Trophoblast cell (in vitro differentiated cells and primary cell): ENCODE measurements around the gene SIM2.
A peak's percentile ranks its signal among the peaks of the same experiment; 100 is the strongest.
"Not testable (repeated sequence)": the region's sequence is repeated elsewhere in the genome, so short reads cannot be mapped to it uniquely, and the experiment has no call there.

Experiments
- DNase-seq, 2 donors: peaks; one replicate each; pipeline ENCODE4 v3.0.0-alpha.2; 2016
- H2AFZ ChIP-seq: 2 replicates; pipeline ENCODE4 v1.6.1; 2013; ENCODE audit warnings: low read length, moderate library complexity, mild to moderate bottlenecking; ENCODE audit not compliant: insufficient read depth, poor library complexity
- H2AK5ac ChIP-seq: 2 replicates; pipeline ENCODE4 v1.6.1; 2013; ENCODE audit warnings: mild to moderate bottlenecking, low read length
- H2BK120ac ChIP-seq: 2 replicates; pipeline ENCODE4 v1.6.1; 2013; ENCODE audit warnings: low read length, mild to moderate bottlenecking, moderate library complexity; ENCODE audit not compliant: insufficient read depth, poor library complexity
- H2BK12ac ChIP-seq: 2 replicates; pipeline ENCODE4 v1.6.1; 2013; ENCODE audit warnings: mild to moderate bottlenecking, low read length, moderate library complexity
- H2BK5ac ChIP-seq: 2 replicates; pipeline ENCODE4 v1.6.1; 2013; ENCODE audit warnings: low read length, low read depth, moderate library complexity, mild to moderate bottlenecking; ENCODE audit not compliant: poor library complexity
- H3K14ac ChIP-seq: 2 replicates; pipeline ENCODE4 v1.6.1; 2013; ENCODE audit warnings: mild to moderate bottlenecking, low read length
- H3K18ac ChIP-seq: 2 replicates; pipeline ENCODE4 v1.6.1; 2013; ENCODE audit warnings: mild to moderate bottlenecking, low read length
- H3K23ac ChIP-seq: 2 replicates; pipeline ENCODE4 v1.6.1; 2013; ENCODE audit warnings: low read length
- H3K27ac ChIP-seq: 2 replicates; pipeline ENCODE4 v1.5.1; 2013; ENCODE audit warnings: low read depth, mild to moderate bottlenecking, inconsistent platforms, low read length, moderate library complexity
- H3K27me3 ChIP-seq: 2 replicates; pipeline ENCODE4 v1.6.1; 2013; ENCODE audit warnings: inconsistent platforms, mild to moderate bottlenecking, low read length, moderate library complexity; ENCODE audit not compliant: insufficient read depth
- H3K36me3 ChIP-seq, 2 experiments: 1 replicate in 1 of 2; 2 replicates in 1 of 2; pipeline ENCODE4 v1.6.1; 2013; ENCODE audit warnings: low read length in 2 of 2, mild to moderate bottlenecking in 2 of 2, moderate library complexity in 1 of 2; ENCODE audit not compliant: insufficient read depth in 2 of 2, control insufficient read depth in 1 of 2
- H3K4ac ChIP-seq: 2 replicates; pipeline ENCODE4 v1.6.1; 2013; ENCODE audit warnings: low read depth, mild to moderate bottlenecking, low read length, moderate library complexity
- H3K4me1 ChIP-seq, 2 experiments: 1 replicate in 1 of 2; 2 replicates in 1 of 2; pipeline ENCODE4 v1.6.1; 2013; ENCODE audit warnings: low read length in 2 of 2, mild to moderate bottlenecking in 2 of 2, moderate library complexity in 1 of 2; ENCODE audit not compliant: insufficient read depth in 2 of 2, control insufficient read depth in 1 of 2
- H3K4me2 ChIP-seq: 2 replicates; pipeline ENCODE4 v1.6.1; 2013; ENCODE audit warnings: inconsistent platforms, mild to moderate bottlenecking, low read length, moderate library complexity
- H3K4me3 ChIP-seq: 2 replicates; pipeline ENCODE4 v1.5.1; 2013; ENCODE audit warnings: mild to moderate bottlenecking, low read depth, low read length, inconsistent platforms
- H3K79me1 ChIP-seq: one replicate; pipeline ENCODE4 v1.6.1; 2013; ENCODE audit warnings: low read length
- H3K79me2 ChIP-seq: 2 replicates; pipeline ENCODE4 v1.6.1; 2013; ENCODE audit warnings: low read length, mild to moderate bottlenecking; ENCODE audit not compliant: control insufficient read depth, insufficient read depth, poor library complexity
- H3K9ac ChIP-seq: 2 replicates; pipeline ENCODE4 v1.6.1; 2013; ENCODE audit warnings: mild to moderate bottlenecking, low read length
- H3K9me3 ChIP-seq: 2 replicates; pipeline ENCODE4 v1.6.1; 2013; ENCODE audit warnings: low read depth, mild to moderate bottlenecking, control low read depth, inconsistent platforms, low read length; ENCODE audit not compliant: insufficient read depth
- H4K12ac ChIP-seq: 2 replicates; pipeline ENCODE4 v1.6.1; 2013; ENCODE audit warnings: low read depth, mild to moderate bottlenecking, low read length, moderate library complexity
- H4K8ac ChIP-seq: 2 replicates; pipeline ENCODE4 v1.6.1; 2013; ENCODE audit warnings: low read depth, mild to moderate bottlenecking, low read length, moderate library complexity
- H4K91ac ChIP-seq: one replicate; pipeline ENCODE4 v1.6.1; 2013; ENCODE audit warnings: low read depth, mild to moderate bottlenecking, low read length, moderate library complexity
- WGBS: extraction: QIAGEN DNeasy Blood & Tissue Kit; methylation state at CpG from one replicate; pipeline ENCODE4 v1.1.7; 2013; ENCODE audit warnings: missing lambda C conversion rate; ENCODE audit not compliant: insufficient read length, insufficient coverage; ENCODE audit errors: extremely low coverage; 5-methylcytosine and 5-hydroxymethylcytosine counted together

SIM2 gene

GRCh38 chr21:36671836-36672235 lies 27.1 kb upstream of the SIM2 start:
- no peaks in the 10 kb centered on the region for H3K36me3 ChIP-seq
- no peak overlapping the region for H2AK5ac ChIP-seq

GRCh38 chr21:36672296-36672695 lies 26.6 kb upstream of the SIM2 start:
- H3K27me3 ChIP-seq, H4K12ac ChIP-seq, H3K9me3 ChIP-seq, H2AFZ ChIP-seq, H2BK120ac ChIP-seq, H3K4me2 ChIP-seq, DNase-seq, H2BK5ac ChIP-seq, H3K4me3 ChIP-seq, H3K4me1 ChIP-seq, H2AK5ac ChIP-seq, H3K79me2 ChIP-seq, H3K79me1 ChIP-seq, H3K14ac ChIP-seq, H3K23ac ChIP-seq, H3K9ac ChIP-seq, H3K27ac ChIP-seq, H3K36me3 ChIP-seq, H4K8ac ChIP-seq, H4K91ac ChIP-seq, H3K4ac ChIP-seq, H3K18ac ChIP-seq, H2BK12ac ChIP-seq: not testable (repeated sequence)
- no CpG with 5 or more reads among the region's 2 CpGs for whole genome bisulfite sequencing

More at GRCh38 chr21:36671836-36672235, 27.1 kb upstream of the SIM2 start:
- Histone ChIP-seq H3K4me3 (no peak overlapping the region), H2AFZ (no peak overlapping the region), H3K18ac (no peak overlapping the region), H3K9me3 (no peaks in the 10 kb centered on the region), H3K79me2 (no peaks in the 10 kb centered on the region), H4K8ac (no peak overlapping the region), H4K91ac (no peak overlapping the region), H4K12ac (no peak overlapping the region), H3K4me2 (no peak overlapping the region), H3K23ac (no peak overlapping the region), H3K4ac (no peak overlapping the region), H2BK5ac (no peak overlapping the region), H3K27ac (no peak overlapping the region), H2BK120ac (no peak overlapping the region), H3K4me1 (no peaks in the 10 kb centered on the region), H2BK12ac (no peak overlapping the region), H3K27me3 (no peaks in the 10 kb centered on the region), H3K9ac (no peak overlapping the region), H3K14ac (no peak overlapping the region), H3K79me1 (no peaks in the 10 kb centered on the region)
- WGBS: no CpG with 5 or more reads among the region's 2 CpGs
- peak in 1 of 2 donors; percentile 46 for DNase-seq

GRCh38 chr21:36672737-36673136 lies 26.2 kb upstream of the SIM2 start:
- H3K18ac ChIP-seq: no peak overlapping the region
- WGBS: no CpG with 5 or more reads among the region's 5 CpGs

GRCh38 chr21:36676039-36676950 lies 22.6 kb upstream of the SIM2 start:
- WGBS: no CpG with 5 or more reads among the region's 6 CpGs
- no peaks in the 10 kb centered on the region for H3K36me3 ChIP-seq
- H3K4me3 ChIP-seq: no peak overlapping the region
- H2AFZ ChIP-seq: no peak overlapping the region
- no peak overlapping the region for H3K18ac ChIP-seq
- no peak overlapping the region for H3K4ac ChIP-seq
- H2AK5ac ChIP-seq: no peak overlapping the region
- H3K9ac ChIP-seq: no peak overlapping the region
- H3K79me2 ChIP-seq: no peaks in the 10 kb centered on the region
- H3K9me3 ChIP-seq: peaks cover 2% of the 10 kb centered on the region
- H3K14ac ChIP-seq: no peak overlapping the region
- H4K12ac ChIP-seq: no peak overlapping the region
- H3K27me3 ChIP-seq: no peaks in the 10 kb centered on the region
- H2BK120ac ChIP-seq: no peak overlapping the region
- H2BK12ac ChIP-seq: no peak overlapping the region
- no peak overlapping the region for H3K23ac ChIP-seq
- H4K91ac ChIP-seq: no peak overlapping the region
- no peak overlapping the region for H4K8ac ChIP-seq
- no peak overlapping the region for H2BK5ac ChIP-seq
- no peaks in the 10 kb centered on the region for H3K4me1 ChIP-seq
- no peak for DNase-seq
- H3K79me1 ChIP-seq: no peaks in the 10 kb centered on the region
- H3K27ac ChIP-seq: no peak overlapping the region
- H3K4me2 ChIP-seq: no peak overlapping the region

More at GRCh38 chr21:36672737-36673136, 26.2 kb upstream of the SIM2 start:
- Histone ChIP-seq H4K12ac (no peak overlapping the region), H2AFZ (no peak overlapping the region), H3K4me1 (no peaks in the 10 kb centered on the region), H3K4ac (no peak overlapping the region), H3K4me3 (no peak overlapping the region), H3K9ac (no peak overlapping the region), H3K23ac (no peak overlapping the region), H3K79me2 (no peaks in the 10 kb centered on the region), H4K8ac (no peak overlapping the region), H2BK12ac (no peak overlapping the region), H2BK5ac (no peak overlapping the region), H3K14ac (no peak overlapping the region), H3K9me3 (no peaks in the 10 kb centered on the region), H2BK120ac (no peak overlapping the region), H4K91ac (no peak overlapping the region), H3K27me3 (no peaks in the 10 kb centered on the region), H3K79me1 (no peaks in the 10 kb centered on the region), H3K27ac (no peak overlapping the region), H3K36me3 (no peaks in the 10 kb centered on the region), H3K4me2 (no peak overlapping the region), H2AK5ac (no peak overlapping the region)
- DNase-seq: no peak
